Stomach (tissue), 9 donors: Measurements from ENCODE around the gene GRM3. TPM values are rescaled to one million over a fixed set of nuclear protein-coding genes. Genes with fewer than 3 reads are reported as not detected.
A peak's percentile ranks its signal among the peaks of the same experiment; 100 is the strongest.

Experiments
- DNase-seq, 2 donors: peaks; one replicate each; pipeline versions ENCODE4 v3.0.0 to v3.0.0-alpha.2; 2013 to 2019
- H3K27ac ChIP-seq, 5 donors: fragments of 200-600 bp in 4 of 5; sonication (generic) in 4 of 5; one replicate each; pipeline ENCODE4 v1.5.1; 2013 to 2019; ENCODE audit warnings: mild to moderate bottlenecking in 1 of 5, moderate library complexity in 1 of 5
- H3K27me3 ChIP-seq, 3 donors: fragments of 200-600 bp; sonication (generic); one replicate each; pipeline ENCODE4 v1.5.1; 2017 to 2019; ENCODE audit warnings: mixed run types in 1 of 3
- H3K36me3 ChIP-seq, 4 donors: fragments of 200-600 bp; sonication (generic); 1 replicate in 3 of 4; 2 replicates in 1 of 4; pipeline ENCODE4 v1.5.1; 2016 to 2019
- H3K4me1 ChIP-seq, 4 donors: fragments of 200-600 bp; sonication (generic); one replicate each; pipeline ENCODE4 v1.5.1; 2016 to 2019
- H3K4me3 ChIP-seq, 4 donors: fragments of 200-600 bp; sonication (generic) in 3 of 4; one replicate each; pipeline ENCODE4 v1.5.1; 2016 to 2019; ENCODE audit warnings: mild to moderate bottlenecking in 1 of 4
- H3K9me3 ChIP-seq, 4 donors: fragments of 200-600 bp; sonication (generic); one replicate each; pipeline ENCODE4 v1.5.1; 2016 to 2019
- EP300 ChIP-seq: sonication (generic); formaldehyde crosslinking; IDR thresholded peaks from one replicate; pipeline ENCODE4 v1.6.1; 2017; ENCODE audit warnings: antibody characterized with exemption
- POLR2A ChIP-seq, 4 donors: fragments of 450-650 bp; IDR thresholded peaks; one replicate each; pipeline ENCODE4 v1.6.1; 2016; ENCODE audit warnings: antibody characterized with exemption in 4 of 4, control low read depth in 2 of 4, mild to moderate bottlenecking in 1 of 4, moderate library complexity in 1 of 4
- POLR2AphosphoS5 ChIP-seq, 3 donors: sonication (generic); formaldehyde crosslinking; IDR thresholded peaks; one replicate each; pipeline ENCODE4 v1.6.1; 2016; ENCODE audit warnings: antibody characterized with exemption in 3 of 3
- WGBS, 5 donors: extraction: QIAGEN DNeasy Blood & Tissue Kit in 3 of 5; methylation state at CpG; one replicate each; pipeline versions ENCODE4 v1.1.5 to v1.1.7; 2013 to 2018; 5-methylcytosine and 5-hydroxymethylcytosine counted together
- intact Hi-C: fragments of 100-400 bp; cut with DNase I; formaldehyde crosslinking; loops from one replicate; pipeline ENCODE4 v1.15.1; 2023; ENCODE audit warnings: low total_unique reads
- polyA plus RNA-seq, 3 donors: library from polyadenylated mRNA; stranded (reverse); fragments of 200-250 nt; gene quantifications; one replicate each; pipeline ENCODE4 v1.2.3, GENCODE V29; 2013
- total RNA-seq, 5 donors: library from RNA; depleted of rRNA; stranded (reverse); fragments of >200 nt; gene quantifications; one replicate each; pipeline versions ENCODE4 v1.1.0 to v1.2.3, GENCODE V29; 2014 to 2016
- TF ChIP-seq, protein P1 (sequence below), 7 experiments: fragments of 450-650 bp in 4 of 7; fragments of 200-600 bp in 3 of 7; sonication (generic) in 3 of 7; IDR thresholded peaks; one replicate each; pipeline ENCODE4 v1.5.1; 2016 to 2019; ENCODE audit warnings: antibody characterized with exemption in 7 of 7, control low read depth in 2 of 7, mild to moderate bottlenecking in 1 of 7
- donor health status: healthy with polysubstance abuse.
- donor health status: Bipolar disorder and iron deficiency.
- donor health status: healthy.

GRM3 gene
- total and polyA plus RNA-seq, 8 donors = 0.55 TPM; not detected in 7

DNA sequence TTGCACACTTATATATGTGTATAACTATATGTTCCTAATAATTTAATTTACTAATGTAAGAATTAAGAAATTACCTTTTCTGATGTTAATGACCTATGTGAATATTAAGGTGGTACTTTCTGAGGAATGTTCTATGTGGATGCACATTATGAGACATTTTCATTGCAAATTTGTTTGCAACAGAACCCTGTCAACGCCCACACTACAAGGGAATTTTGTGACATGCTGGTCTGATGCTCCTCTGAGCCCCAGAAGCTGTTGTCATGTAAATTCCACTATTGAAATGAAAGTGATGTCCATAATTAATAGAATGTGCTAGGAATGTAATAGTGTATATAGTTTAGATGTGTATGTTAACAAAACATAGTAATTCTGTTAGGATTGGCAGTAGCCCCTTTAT is 4.5 kb downstream of the GRM3 start:
- no peak for DNase-seq
- H3K4me3 ChIP-seq = no peak overlapping the region
- WGBS, 5 donors = 63 to 72% (median 70%) methylated on average over 1 of the region's 1 CpG
- H3K9me3 ChIP-seq = no peaks in the 10 kb centered on the region
- intact Hi-C loops = no loop called here
- no peaks in the 10 kb centered on the region for H3K36me3 ChIP-seq
- TF ChIP-seq POLR2AphosphoS5 (IDR thresholded peaks at IDR 0.05) = no peak
- TF ChIP-seq, protein P1, sequence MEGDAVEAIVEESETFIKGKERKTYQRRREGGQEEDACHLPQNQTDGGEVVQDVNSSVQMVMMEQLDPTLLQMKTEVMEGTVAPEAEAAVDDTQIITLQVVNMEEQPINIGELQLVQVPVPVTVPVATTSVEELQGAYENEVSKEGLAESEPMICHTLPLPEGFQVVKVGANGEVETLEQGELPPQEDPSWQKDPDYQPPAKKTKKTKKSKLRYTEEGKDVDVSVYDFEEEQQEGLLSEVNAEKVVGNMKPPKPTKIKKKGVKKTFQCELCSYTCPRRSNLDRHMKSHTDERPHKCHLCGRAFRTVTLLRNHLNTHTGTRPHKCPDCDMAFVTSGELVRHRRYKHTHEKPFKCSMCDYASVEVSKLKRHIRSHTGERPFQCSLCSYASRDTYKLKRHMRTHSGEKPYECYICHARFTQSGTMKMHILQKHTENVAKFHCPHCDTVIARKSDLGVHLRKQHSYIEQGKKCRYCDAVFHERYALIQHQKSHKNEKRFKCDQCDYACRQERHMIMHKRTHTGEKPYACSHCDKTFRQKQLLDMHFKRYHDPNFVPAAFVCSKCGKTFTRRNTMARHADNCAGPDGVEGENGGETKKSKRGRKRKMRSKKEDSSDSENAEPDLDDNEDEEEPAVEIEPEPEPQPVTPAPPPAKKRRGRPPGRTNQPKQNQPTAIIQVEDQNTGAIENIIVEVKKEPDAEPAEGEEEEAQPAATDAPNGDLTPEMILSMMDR (IDR thresholded peaks at IDR 0.05) = no peak
- TF ChIP-seq EP300 = no peak
- no peak for TF ChIP-seq POLR2A (IDR thresholded peaks at IDR 0.05)
- peaks cover 17 to 21% (median 21%) of the 10 kb centered on the region in 4 donors for H3K4me1 ChIP-seq
- H3K27ac ChIP-seq = no peak overlapping the region
- H3K27me3 ChIP-seq = peaks cover 0 to 23% (median 23%) of the 10 kb centered on the region in 3 donors

DNA sequence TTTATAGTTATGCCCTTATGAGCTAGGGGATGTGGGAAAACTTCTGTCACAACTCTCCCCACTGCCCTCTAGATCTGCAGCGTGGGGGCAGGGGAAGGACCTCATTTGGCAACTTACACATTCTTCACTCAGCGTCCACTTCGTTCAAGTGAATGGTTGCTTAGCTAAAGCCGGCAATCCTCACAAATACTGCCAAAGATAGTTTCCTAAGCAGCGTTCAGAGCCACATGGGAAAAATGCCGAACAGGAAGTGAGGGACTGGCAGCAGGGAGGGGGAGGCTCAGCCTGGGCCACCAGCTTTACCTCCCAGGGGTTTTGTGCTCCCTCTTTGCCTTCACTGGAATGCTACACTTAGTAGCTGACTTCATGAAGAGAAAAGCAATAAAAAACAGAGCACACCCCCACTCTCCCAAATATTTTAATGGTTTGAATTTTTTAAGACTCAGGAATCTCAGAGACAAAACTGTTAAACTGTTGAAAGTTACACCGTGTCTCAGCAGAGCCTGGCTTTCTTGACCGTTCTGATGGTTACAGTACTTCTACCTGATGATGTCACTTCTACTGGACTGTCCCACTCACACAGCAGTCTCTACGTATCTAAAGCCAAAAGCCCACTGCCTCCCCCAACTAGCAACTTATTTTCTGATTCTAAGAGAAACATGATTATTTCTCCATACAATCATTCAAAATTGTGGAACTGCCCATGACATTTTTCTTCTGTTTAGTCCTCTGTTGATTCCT is 10.4 kb downstream of the GRM3 start:
- TF ChIP-seq EP300 (no peak), POLR2AphosphoS5 (IDR thresholded peaks at IDR 0.05) (no peak), POLR2A (IDR thresholded peaks at IDR 0.05) (no peak)
- TF ChIP-seq, protein P1 (IDR thresholded peaks at IDR 0.05) = no peak
- H3K27ac ChIP-seq = no peak overlapping the region
- no peaks in the 10 kb centered on the region for H3K9me3 ChIP-seq
- H3K4me1 ChIP-seq = no peaks in the 10 kb centered on the region
- 26 to 61% (median 53%) methylated on average over 9 of the region's 9 CpGs for WGBS, 5 donors
- intact Hi-C loops = no loop called here
- H3K36me3 ChIP-seq = no peaks in the 10 kb centered on the region
- no peaks in the 10 kb centered on the region for H3K27me3 ChIP-seq
- peak overlapping the region in 1 of 4 donors; percentile 22 for H3K4me3 ChIP-seq
- peak in 1 of 2 donors; percentile 58 for DNase-seq

DNA sequence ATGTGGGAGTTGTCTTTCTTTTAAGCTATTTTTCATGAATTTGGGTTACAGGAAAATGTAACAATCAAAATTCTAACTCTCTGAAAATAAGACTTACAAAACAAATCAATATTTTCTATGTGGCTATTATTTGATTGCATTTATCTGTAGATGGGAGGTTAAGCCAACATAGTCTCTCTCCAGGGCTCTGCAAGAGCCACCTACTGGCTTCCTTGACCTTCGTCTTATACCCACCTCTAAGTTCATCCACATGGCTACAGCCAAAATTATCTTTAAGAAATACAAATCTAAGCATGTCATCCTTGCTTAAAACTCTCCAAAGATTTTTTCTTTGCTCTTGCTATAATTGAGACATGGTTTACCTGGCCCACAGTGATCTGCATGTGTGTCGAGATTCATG is 14.2 kb downstream of the GRM3 start:
- Histone ChIP-seq H3K4me3 (no peak overlapping the region), H3K27ac (no peak overlapping the region), H3K4me1 (no peaks in the 10 kb centered on the region), H3K27me3 (no peaks in the 10 kb centered on the region), H3K9me3 (no peaks in the 10 kb centered on the region), H3K36me3 (no peaks in the 10 kb centered on the region)
- WGBS, 5 donors = 79 to 85% (median 81%) methylated on average over 2 of the region's 2 CpGs
- intact Hi-C loops = no loop called here
- DNase-seq = no peak
- TF ChIP-seq POLR2AphosphoS5 (IDR thresholded peaks at IDR 0.05) (no peak), EP300 (no peak), POLR2A (IDR thresholded peaks at IDR 0.05) (no peak)
- TF ChIP-seq, protein P1 (IDR thresholded peaks at IDR 0.05) = no peak

DNA sequence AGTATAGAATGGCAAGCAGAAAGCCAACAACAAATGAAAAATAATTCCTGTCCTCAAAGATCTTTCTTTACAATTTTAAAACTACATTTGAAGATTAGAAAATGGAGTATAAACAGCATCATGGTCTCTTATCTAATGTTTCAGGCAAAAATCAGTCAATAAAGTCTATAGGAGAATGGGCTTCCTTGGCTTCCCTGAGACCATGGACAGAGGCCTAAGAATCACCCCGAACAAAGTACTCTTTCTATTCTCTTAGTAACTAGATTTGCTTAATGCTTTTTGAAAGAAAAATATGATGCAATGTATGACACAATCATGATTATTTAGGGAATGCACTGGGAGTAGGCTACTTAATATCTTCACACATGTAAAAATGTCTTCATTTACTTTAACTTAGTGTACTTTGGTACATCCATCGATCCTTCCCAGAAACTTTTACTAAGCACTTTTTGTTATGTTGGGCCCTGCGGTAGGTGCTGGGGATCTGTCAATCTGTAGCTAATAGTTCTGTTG is 17.3 kb downstream of the GRM3 start:
- TF ChIP-seq EP300 (no peak), POLR2AphosphoS5 (IDR thresholded peaks at IDR 0.05) (no peak), POLR2A (IDR thresholded peaks at IDR 0.05) (no peak)
- TF ChIP-seq, protein P1 (IDR thresholded peaks at IDR 0.05) = no peak
- intact Hi-C loops = no loop called here
- no peaks in the 10 kb centered on the region for H3K27me3 ChIP-seq
- H3K36me3 ChIP-seq = no peaks in the 10 kb centered on the region
- no peaks in the 10 kb centered on the region for H3K9me3 ChIP-seq
- H3K27ac ChIP-seq = no peak overlapping the region
- H3K4me1 ChIP-seq = no peaks in the 10 kb centered on the region
- DNase-seq = no peak
- no peak overlapping the region for H3K4me3 ChIP-seq
- WGBS, 5 donors = 80 to 93% (median 86%) methylated on average over 3 of the region's 3 CpGs
